Esophagus muscularis mucosa (tissue), 4 donors: ENCODE measurements around the gene EGR1.

Experiments used
- EP300 ChIP-seq: sonication (generic); formaldehyde crosslinking; IDR thresholded peaks from one replicate; pipeline ENCODE4 v1.6.1; 2017; ENCODE audit warnings: antibody characterized with exemption
- POLR2A ChIP-seq: fragments of 450-650 bp; IDR thresholded peaks from one replicate; pipeline ENCODE4 v1.6.1; 2017; ENCODE audit warnings: antibody characterized with exemption, moderate library complexity, mild to moderate bottlenecking, low read depth
- POLR2AphosphoS5 ChIP-seq, 2 donors: sonication (generic); formaldehyde crosslinking; IDR thresholded peaks; one replicate each; pipeline ENCODE4 v1.6.1; 2017; ENCODE audit warnings: antibody characterized with exemption in 2 of 2
- TF ChIP-seq, protein P1 (sequence below), 3 experiments: fragments of 200-600 bp in 2 of 3; fragments of 450-650 bp in 1 of 3; sonication (generic) in 2 of 3; IDR thresholded peaks; one replicate each; pipeline ENCODE4 v1.5.1; 2017 to 2019; ENCODE audit warnings: antibody characterized with exemption in 3 of 3, mild to moderate bottlenecking in 2 of 3, moderate library complexity in 1 of 3

GRCh38 chr5:138440159-138441073 lies 24.9 kb upstream of the EGR1 start:
- TF ChIP-seq, protein P1, sequence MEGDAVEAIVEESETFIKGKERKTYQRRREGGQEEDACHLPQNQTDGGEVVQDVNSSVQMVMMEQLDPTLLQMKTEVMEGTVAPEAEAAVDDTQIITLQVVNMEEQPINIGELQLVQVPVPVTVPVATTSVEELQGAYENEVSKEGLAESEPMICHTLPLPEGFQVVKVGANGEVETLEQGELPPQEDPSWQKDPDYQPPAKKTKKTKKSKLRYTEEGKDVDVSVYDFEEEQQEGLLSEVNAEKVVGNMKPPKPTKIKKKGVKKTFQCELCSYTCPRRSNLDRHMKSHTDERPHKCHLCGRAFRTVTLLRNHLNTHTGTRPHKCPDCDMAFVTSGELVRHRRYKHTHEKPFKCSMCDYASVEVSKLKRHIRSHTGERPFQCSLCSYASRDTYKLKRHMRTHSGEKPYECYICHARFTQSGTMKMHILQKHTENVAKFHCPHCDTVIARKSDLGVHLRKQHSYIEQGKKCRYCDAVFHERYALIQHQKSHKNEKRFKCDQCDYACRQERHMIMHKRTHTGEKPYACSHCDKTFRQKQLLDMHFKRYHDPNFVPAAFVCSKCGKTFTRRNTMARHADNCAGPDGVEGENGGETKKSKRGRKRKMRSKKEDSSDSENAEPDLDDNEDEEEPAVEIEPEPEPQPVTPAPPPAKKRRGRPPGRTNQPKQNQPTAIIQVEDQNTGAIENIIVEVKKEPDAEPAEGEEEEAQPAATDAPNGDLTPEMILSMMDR (IDR thresholded peaks at IDR 0.05): no peak
- TF ChIP-seq EP300: no peak
- TF ChIP-seq POLR2A: no peak
- TF ChIP-seq POLR2AphosphoS5 (IDR thresholded peaks at IDR 0.05): no peak
